GM18870 (cell line): ENCODE results near the gene TSPAN15.
"Not testable (repeated sequence)": the region's sequence is repeated elsewhere in the genome, so short reads cannot be mapped to it uniquely, and the experiment has no call there.

Experiments used
- ATAC-seq: cut with Tn5 transposase; IDR thresholded peaks from one replicate; pipeline ENCODE4 v1.9.1; 2021; ENCODE audit warnings: moderate library complexity; ENCODE audit not compliant: unreplicated experiment

Gene TSPAN15

DNA sequence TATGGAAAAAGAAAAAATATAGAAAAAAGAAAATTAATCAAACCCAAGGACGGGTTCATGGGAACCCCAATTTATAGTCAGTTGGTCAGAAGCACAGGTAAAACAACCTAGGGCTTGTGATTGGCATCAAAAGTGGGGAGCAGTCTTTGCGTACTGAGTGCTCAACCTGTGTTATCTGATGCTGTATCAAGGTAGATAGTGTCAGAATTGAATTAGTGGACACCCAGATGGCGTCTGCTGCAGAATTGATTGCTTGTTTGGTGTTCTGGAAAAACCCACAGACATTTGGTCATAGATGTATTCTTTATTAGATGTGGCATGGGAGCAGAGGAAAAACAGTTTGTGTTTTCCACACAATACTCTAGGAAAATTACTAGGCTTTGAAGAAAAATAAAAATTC lies 82.4 kb downstream of the TSPAN15 start:
- no peak for ATAC-seq

DNA sequence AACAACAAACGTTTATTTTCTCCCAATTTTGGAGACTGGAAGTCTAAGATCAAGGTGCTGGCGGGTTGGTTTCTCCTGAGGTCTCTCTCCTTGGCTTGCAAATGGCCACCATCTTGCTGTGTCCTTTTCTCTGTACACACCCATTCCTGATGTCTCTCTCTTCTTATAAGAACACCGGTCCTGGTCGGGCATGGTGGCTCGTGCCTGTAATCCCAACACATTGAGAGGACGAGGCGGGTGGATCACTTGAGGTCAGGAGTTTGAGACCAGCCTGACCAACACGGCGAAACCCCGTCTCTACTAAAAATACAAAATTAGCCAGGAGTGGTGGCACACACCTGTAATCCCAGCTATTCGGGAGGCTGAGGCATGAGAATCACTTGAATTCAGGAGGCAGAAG lies 85.3 kb downstream of the TSPAN15 start:
- ATAC-seq = not testable (repeated sequence)

DNA sequence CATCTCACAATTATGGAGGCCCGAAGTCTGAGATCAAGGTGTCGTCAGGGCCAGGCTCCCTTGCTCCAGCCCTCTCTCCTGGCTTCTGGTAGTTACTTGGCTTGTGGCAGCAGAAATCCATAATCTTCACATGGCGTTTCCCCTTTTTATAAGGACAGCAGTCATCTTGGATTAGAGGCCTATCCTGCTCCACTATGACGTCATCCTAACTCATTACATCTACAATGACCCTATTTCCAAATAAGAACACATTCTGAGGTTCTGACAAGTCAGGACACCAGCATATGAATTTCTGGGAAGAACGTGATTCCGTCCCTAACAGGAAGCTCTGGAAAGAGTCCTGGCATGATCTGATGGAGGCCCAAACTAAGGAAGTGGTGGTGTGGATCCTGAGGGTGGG lies 86.2 kb downstream of the TSPAN15 start:
- no peak for ATAC-seq

DNA sequence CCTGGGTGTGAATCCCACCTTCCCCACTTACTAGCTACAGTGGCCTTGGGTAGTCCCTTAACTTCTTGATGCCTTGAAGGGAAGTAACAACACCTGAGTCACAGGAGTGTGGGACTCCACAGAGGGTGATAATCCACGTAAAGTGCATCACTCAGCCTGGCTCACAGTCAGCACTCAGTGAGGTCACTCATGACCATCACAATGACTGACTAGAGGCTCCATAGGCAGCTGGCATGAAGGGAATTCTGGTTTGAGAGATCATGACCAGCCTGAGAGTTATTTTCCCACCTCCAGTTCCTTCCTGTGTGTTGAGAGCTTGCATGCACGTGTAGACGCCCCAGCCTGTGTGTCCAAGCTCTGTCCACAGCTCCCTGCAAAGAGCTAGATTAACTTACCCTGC lies 87.2 kb downstream of the TSPAN15 start:
- ATAC-seq = no peak

GRCh38 chr10:69541463-69541862 lies 90.2 kb downstream of the TSPAN15 start:
- no peak for ATAC-seq

DNA sequence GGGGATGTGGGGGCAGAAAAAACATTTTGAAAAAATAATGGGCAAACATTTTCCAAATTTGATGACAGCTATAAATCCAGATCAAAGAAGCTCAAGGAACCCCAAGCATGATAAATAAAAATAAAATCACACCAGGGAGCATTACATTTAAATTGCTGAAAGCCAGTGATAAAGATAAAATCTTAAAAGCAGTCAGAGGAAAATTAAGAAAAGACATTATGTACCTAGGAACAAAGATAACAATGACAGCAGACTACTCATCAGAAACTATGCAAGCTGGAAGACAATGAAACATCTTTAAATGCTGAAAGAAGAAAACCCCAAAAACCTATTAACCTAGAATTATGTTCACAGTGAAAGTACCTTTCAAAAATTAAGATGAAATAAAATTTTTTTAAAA lies 98.7 kb downstream of the TSPAN15 start:
- ATAC-seq = no peak

DNA sequence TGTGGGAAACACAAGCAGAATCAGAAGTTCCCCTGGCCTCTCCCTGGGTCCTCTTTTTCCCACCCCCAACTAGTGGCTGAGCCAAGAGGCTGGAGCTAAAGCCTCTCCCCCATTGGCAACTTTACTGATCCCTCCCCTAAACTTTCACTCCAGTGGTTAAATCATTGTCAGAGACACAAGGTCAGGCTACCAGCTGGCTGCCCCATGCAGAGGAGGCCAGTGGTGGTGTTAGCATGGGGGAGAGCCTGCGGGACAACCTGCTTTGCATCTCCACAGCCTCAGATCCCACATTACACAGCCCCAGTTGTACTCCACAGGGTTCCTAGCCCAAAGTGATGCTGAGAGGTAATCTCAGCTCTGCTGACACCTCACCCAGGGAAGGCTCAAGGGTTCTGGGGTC lies 101.0 kb downstream of the TSPAN15 start:
- ATAC-seq = no peak

DNA sequence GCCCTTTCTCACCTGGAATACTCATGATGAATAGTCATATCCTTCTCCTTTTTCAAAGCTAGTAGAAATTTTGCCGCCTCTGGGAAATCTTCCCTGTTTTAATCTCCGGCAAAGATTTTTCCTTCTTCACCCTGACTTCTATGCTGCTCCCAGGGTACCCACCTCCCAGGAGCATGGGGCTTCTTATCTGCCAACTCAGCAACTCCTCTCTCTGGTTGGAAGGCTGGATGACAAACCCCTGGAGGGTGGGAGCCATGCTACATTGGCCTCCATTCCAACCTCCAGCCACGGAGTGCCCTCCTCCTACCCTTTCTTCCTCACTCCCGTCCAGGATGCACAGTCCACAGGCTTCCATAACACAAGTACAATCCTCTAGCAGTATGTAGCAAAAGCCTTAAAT lies 102.1 kb downstream of the TSPAN15 start:
- no peak for ATAC-seq

DNA sequence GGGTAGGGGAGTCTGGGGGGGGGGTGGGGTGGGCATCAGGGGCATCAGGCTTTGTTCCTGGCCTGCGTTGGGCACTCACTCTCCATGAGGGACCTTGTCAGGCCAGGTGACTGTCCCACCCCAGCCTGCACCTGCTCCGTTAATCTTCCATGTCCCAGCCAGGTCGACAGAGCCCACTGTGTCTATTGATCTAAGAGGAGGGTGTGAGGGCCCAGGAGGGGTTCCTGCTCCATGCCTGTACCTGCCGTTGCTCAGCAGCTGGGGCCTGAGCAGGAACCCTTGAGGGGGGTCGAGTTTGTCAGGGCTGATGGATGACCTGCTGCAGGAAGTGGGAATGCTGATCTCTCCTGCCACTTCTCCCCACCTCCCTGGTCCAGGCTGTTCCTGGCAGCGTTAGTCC lies 103.3 kb downstream of the TSPAN15 start:
- no peak for ATAC-seq
